HG03025 (cell line): ENCODE results near the gene CDHR3.

Experiments used
- ATAC-seq: cut with Tn5 transposase; IDR thresholded peaks from one replicate; pipeline ENCODE4 v1.9.1; 2021; ENCODE audit warnings: mild to moderate bottlenecking, moderate library complexity; ENCODE audit not compliant: unreplicated experiment, low FRiP score

CDHR3 gene, protein sequence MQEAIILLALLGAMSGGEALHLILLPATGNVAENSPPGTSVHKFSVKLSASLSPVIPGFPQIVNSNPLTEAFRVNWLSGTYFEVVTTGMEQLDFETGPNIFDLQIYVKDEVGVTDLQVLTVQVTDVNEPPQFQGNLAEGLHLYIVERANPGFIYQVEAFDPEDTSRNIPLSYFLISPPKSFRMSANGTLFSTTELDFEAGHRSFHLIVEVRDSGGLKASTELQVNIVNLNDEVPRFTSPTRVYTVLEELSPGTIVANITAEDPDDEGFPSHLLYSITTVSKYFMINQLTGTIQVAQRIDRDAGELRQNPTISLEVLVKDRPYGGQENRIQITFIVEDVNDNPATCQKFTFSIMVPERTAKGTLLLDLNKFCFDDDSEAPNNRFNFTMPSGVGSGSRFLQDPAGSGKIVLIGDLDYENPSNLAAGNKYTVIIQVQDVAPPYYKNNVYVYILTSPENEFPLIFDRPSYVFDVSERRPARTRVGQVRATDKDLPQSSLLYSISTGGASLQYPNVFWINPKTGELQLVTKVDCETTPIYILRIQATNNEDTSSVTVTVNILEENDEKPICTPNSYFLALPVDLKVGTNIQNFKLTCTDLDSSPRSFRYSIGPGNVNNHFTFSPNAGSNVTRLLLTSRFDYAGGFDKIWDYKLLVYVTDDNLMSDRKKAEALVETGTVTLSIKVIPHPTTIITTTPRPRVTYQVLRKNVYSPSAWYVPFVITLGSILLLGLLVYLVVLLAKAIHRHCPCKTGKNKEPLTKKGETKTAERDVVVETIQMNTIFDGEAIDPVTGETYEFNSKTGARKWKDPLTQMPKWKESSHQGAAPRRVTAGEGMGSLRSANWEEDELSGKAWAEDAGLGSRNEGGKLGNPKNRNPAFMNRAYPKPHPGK

DNA sequence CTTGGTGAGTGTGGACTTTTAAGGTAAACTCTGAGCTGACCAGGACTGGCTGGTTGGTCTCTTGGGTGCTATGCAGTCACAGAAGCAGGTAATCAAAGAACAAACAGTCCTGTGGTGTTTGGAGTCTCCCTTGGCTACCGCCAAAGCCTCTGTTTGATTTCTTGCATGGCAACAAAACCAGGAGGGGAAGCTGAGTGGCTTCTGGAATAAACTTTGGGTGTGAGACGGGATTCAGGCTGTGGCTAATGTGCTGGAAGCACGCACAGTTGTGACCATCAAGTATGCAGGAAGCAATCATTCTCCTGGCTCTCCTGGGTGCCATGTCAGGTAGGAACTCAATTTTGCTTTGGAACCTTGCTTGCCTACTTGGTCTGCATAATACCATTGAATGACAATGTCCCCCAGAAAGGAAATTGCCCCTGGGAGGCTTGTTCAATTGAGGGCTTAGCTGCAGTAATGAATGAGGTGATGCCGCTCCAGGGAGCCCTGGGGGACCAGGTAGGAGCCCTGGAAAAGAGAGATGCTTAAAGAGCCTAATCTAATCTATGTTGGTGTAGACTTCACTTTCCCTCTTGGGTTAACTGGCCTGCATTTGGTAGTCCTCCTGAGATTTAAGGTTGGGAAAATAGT is at the start of gene CDHR3:
TSS of gene CDHR3 (plus strand) at position 227 of the 630 bp plus-strand sequence. CDS start at position 282, 55 bp downstream.
- no peak for ATAC-seq

DNA sequence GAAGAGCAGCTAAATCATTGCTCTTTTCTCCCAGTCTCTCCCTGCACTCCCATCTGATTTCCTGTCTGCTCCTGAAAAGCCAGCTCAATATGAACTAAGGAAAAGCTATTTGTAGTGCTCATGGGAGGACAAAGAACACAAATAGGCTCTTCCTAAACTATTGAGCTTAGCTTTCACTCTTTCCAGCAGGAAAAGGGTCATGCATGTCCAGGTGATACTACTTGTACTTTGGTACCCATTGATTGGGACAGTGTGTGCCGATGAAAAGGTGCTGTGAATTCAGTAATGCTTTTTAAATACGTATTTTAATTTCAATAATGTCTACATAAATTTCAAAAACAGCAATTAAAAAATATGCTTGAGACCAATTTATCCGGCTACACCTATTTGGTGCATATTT is 49.1 kb upstream of the CDHR3 start:
- ATAC-seq: no peak

DNA sequence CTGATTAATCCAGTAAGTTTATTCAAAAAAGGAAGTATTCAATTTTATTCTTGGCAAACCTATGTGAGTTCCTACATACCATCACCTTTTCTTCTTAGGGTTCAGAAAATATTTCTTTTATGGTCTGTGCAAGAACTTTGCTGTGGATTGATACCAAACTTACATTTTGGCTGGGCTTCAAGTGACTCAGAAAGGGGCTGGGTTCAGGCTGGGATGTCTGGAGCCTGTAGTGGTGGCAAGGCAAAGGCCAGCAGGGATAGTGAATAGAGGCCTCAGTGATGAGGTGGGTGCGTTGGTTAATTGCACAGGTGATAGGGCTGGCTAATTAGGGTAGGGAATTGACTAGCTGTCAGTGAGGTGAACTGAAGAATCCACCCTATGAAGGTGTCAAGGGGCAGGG is 46.5 kb upstream of the CDHR3 start:
- ATAC-seq: no peak

DNA sequence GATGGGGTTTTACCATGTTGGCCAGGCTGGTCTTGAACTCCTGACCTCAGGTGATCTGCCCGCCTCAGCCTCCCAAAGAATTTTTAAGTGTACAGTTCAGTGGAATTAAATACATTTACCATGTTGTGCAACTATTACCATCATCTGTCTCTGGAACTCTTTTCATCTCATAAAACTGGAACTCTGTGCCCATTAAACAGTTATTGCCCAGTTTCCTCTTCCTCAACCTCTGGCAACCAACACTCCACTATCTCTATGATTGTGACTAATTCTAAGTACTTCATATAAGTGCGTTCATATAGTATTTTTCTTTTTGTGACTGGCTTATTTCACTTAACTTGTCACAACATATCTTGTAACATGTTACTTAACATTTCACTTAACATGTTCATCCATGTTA is 45.4 kb upstream of the CDHR3 start:
- no peak for ATAC-seq

DNA sequence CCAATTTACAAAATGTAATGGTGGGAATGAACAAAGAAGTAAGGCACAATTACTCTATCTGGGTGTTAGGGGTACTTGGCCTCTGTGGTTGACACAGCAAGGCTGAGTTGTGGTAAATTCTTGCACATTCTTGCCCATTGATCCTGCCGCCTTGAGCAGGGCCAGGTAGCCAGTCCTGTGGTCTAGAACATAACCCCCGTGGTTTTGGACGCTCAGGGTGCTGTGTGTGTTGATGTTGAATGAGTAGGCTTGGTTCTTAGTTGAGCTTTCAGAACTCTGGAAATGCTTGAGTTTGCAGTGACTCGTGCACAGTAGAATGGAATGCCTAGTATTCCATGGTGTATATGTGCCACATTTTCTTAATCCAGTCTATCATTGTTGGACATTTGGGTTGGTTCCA is 42.3 kb upstream of the CDHR3 start:
- no peak for ATAC-seq

DNA sequence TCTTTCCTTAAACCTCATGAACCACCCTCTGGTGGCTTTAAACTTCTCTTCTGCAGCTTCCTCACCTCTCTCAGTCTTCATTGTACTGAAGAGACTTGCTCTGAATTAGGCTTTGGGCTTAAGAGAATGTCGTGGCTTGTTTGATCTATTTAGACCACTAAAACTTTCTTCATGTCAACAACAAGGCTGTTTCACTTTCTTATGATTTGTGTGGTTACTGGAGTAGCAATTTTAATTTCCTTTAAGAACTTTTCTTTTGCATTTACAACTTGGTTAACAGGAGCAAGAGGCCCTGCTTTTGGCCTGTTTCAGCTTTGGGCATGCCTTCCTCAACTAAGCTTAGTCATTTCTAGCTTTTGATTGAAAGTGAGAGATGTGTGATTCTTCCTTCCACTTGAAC is 38.1 kb upstream of the CDHR3 start:
- ATAC-seq: no peak

DNA sequence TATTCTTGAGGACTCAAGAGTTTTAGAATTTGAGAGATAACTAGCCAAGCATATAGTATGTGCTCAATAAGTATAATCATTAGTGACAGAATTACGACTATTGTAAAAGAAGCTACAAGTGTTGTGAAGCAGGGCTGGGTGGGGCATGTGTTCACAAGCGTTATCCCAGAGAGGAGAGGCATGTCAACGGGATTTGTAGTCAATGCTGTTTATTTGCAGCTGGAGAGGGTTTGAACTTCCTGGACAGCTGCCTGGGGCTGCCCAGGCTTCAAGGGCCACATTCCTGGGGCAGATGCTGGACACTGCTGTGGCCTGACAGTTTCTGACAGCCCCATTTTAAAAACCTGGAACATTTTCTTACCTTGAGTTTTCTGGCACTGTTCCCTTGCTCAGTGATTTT is 36.9 kb upstream of the CDHR3 start:
- ATAC-seq: no peak

DNA sequence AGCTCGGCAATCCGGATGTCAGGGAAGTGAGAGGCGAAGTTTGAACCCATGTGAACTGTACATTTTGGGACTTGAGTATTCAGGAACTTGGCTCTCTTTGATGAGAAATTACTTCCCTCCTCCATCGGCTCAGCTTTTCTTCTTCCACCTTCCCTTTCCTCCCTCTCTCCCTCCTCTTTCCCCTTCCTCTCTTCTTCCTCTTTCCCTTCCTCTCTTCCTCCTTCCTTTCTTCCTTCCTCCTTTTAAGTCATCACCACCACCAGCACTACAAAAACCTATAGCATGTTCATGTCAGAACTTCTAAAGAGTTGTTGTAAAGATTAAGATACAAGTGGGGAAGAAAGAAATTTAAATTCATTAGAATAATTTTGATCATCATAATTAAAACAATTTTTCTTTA is 31.9 kb upstream of the CDHR3 start:
- ATAC-seq: no peak

DNA sequence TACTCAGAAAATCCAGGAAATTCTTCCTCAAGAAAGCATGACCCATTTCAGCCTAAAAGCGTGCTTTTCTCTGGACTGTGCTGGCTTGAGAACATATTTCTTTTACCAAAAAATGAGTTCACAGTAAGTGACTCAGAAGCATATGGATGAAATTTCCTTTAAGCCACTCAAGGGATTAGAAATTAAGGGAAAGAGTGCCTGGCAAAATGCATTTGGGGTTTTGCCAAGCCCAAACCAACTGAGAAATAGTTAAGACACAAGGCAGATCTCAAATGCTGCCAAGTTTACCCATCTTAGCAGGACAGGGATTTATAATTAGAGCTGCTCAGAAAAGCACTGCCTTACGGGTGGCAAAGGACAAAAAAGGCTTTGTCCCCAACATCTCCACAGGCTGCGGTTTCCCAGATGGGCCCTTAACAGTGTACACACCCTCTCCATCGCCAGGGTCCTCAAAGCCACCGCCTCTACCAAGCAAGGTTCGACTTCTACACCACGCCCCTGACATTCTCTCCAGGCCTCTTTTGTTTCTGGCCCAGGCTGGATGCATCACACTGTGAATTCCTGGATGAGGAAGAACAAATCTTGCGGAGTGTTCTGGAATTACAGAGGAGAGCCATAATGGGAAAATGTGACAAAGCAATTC is 30.1 kb upstream of the CDHR3 start:
- ATAC-seq: no peak

DNA sequence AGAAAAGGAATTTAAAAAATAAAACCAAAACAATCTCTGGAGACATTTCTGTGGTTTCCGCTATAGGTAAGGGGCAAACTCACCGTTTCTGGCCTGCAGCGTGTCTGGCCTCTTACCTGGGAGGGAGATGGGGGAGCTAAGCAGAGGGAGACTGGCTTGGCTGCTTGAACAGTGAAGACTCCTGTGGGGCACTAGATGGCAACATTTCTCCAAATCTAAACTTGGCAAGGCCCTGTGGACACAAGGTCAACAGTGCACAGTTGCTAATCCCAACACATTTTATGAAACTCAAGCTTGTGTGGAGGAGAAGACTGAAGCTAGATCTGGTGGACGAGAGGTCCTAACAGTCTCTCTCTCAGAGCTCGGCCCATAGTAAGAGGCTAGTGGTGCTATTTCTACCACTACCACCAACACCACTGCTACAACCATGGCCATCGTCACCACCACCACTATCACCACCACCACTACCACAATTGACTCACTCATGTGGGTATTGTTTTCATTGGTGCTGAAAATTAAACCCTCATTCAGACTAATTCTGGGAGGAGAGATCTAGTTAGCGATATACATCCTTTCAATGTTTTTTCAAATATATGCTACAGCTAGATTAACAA is 28.4 kb upstream of the CDHR3 start:
- ATAC-seq: no peak

DNA sequence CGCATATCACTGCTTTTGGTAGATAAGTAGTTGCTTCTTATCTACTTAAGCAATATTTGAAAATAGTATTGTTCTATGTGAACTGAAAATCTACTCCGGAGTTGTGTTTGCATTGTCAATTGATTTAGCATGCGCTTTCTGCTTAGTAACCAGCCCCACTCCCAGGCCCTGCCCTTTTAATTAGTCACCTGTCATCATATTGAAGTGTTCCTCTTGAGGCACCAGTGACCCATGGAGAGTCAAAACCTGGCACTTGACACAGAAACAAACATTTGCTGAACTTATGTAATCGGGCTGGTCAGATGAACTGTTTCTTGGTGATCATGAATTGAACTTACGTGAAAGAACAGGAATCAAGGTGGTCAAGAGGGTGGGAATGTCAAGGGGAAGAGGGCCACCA is 27.8 kb upstream of the CDHR3 start:
- ATAC-seq: no peak

DNA sequence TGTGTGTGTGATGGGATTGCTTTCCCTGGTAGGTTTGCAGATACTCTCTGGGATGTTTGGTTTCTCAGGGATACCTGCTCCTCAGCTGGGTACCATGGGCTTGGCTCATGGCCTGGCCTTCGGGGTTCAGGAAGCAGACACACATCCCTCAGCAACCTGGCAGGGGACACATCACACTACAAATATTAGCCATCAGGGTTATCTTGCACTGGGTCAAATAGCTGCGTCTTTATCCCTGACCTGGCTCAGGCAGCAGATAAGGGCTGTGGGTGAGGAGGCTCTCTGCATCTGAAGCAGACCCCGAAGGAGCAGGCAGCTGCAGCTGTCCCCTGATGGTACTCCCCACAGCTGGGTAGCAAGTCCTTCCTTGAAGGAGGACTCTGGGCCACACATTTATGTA is 25.7 kb upstream of the CDHR3 start:
- ATAC-seq: no peak

DNA sequence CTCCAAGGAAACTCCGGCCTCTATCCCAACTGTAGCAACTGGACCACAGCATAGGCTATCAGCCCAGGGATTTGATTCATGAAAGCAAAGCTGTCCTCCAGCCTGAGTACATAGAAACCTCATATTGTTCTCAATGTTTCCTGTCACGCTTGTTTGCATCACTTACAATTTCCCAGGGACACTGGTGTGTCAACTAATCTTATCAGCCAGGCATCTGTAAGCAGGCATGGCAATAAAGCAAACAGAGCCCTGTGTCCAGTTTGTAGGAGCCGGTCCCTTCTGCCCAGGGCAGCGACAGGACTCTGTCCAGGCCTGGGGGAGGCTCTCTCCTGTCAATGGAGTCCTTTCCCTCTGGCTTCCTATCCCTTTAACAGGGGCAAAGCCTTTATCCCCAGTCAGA is 23.0 kb upstream of the CDHR3 start:
- no peak for ATAC-seq

DNA sequence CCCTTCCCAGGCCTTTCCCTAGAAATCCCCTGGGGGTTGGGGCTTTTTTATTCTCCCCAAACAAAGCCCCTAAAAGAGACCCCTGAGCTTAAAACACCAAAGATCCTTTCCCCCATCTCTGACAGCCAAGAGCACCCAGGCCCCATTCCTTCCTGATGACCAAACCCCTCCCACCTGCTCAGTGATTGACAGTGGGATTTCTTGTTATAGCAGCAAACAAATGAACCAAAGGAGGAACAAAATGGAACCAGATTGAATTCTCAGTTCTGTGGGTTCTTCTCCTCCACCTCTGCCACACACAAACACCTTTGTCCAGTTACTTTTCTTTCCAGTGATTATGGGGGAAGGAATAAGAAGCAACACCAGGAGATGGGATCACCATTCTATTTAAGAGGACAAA is 21.5 kb upstream of the CDHR3 start:
- ATAC-seq: no peak

DNA sequence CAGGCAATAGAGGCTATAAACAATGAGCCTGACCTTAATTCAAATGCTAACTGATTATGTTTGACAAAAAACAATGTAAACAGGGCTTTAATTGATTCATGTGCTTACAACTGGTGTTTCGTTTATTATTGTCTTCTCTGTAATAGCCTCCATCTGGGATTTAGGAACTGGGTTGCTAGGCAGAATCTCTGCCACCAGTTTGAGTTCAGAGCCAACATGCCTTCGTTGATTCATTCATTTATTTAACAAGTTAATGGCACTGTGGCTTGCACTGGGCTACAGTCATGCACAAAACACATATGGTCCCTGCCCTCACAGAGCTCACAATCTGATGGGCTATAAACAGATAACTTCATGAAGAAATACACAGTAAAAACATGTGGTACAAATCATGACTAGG is 19.6 kb upstream of the CDHR3 start:
- ATAC-seq: no peak

DNA sequence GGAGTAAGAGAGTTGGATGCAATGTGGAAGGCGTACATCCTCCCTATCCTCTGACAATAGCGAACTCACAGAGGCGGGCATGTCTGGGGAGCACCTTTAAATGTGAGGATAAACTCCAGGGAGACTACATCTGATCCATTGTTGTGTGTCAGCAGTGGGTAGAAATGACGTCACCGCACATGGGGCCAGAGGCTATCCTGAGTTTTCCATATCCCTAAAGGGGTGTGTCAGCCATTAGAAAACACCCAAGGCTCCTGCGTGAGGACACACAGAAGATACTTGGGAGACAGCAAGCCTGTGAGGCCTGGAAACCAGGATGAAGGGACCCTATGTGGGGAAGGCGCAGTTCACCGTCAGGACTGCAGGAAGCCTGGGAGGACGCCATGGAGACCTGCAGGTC is 17.2 kb upstream of the CDHR3 start:
- no peak for ATAC-seq

DNA sequence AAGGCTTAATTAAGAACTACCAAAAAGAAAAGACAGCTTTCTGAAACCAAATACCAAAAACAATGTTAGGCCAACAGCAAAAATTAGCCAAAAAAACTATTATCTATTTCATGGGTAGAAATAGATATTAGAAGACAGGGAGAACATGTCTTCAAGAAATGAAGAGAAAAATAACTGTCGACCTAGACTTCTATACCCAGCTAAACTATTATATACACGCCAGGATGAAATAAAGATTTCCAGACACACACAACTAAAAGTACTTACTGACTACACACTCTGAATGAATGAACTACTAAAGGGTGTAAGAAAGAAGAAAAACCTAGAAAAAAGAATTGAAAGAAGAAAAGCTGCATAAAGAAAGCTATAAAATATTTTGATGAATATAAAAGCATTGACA is 11.5 kb upstream of the CDHR3 start:
- ATAC-seq: no peak

DNA sequence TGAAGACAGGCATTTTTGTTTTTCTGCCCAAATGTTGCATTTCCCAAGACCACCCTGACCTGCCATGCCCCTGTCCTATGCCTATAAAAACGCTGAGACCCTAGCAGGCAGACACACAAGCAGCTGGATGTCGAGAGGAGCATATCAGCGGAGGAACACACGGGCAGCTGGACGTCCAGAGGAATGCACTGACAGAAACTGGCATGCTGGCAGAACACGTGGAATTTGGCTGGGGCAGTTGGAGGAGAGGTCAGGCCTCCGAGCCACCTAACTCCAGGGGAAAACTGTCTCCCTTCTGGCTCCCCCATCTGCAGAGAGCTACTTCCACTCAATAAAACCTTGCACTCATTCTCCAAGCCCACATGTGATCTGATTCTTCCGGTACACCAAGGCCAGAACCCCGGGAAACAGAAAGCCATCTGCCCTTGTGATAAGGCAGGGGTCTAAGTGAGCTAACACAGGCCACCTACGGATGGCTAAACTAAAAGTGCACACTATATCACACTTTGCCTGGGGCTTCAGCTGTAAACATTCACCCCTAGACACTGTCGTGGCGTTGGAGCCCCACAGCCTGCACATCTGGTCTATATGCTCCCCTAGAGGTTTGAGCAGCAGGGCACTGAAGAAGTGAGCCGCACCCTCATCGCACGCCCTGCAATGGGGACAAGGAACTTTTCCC is 10.0 kb upstream of the CDHR3 start:
- no peak for ATAC-seq

DNA sequence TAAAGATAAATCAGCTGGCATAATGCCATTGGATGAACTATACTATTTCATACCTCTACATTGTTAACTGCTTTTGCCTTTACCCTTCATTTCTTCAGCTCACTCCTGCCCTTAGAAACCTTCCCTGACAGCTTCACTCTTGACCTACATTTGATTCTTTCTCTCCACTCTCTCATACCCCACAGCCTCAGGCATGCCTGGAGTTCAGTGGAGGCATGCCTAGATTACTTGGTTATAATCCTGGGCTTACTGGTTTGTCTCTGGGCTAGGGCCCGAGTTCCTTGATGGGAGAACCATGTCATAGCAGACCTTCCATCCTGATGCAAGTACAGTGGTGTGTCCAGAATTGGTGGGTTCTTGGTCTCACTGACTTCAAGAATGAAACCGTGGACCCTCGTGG is 8.4 kb upstream of the CDHR3 start:
- no peak for ATAC-seq
